IPS DF 4.7 (cell line): ENCODE measurements around the gene DTX2.
"Not testable (repeated sequence)": the region's sequence is repeated elsewhere in the genome, so short reads cannot be mapped to it uniquely, and the experiment has no call there.

Source experiments
- DNase-seq: peaks from one replicate; pipeline ENCODE4 v3.0.0-alpha.2; 2013; ENCODE audit warnings: low spot score; ENCODE audit errors: extremely low read depth

DTX2 gene

GRCh38 chr7:76461464-76462101, at the start of gene DTX2:
TSS of gene DTX2 (plus strand) at chr7:76461709. CDS start at chr7:76480510, 18,801 bp downstream.
- DNase-seq = not testable (repeated sequence)

DNA sequence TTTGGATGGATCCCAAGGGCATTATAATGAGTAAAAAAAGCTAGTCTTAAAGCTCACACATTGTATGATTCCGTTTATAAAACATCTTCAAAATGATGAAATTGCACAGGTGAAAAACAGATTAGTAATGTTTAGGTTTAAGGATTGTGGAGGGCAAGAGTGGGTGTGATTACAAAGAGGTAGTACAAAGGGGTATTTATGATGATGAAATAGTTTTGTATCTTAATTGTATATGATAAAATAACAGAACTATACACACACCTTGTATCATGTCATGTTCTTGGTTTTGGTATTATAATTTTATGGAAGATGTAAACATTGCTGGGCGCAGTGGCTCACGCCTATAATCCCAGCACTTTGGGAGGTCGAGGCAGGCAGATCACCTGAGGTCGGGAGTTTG, 49.3 kb upstream of the DTX2 start:
- DNase-seq = no peak

- not testable (repeated sequence) for DNase-seq
Observed at GRCh38 chr7:76417654-76418310, 43.7 kb upstream of the DTX2 start.

DNA sequence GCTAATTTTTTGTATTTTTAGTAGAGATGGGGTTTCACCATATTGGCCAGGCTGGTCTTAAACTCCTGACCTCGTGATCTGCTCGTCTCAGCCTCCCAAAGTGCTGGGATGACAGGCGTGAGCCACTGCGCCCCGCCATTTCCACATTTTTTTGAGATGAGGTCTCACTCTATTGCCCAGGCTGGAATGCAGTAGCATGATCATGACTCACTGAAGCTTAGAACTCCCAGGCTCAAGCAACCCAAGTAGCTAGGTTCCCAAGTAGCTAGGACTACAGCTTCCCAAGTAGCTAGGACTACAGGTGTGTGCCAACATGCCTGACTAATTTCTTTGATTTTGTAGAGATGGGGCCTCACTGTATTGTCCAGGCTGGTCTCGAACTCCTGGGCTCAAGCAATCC, 40.4 kb upstream of the DTX2 start:
- not testable (repeated sequence) for DNase-seq

GRCh38 chr7:76423666-76424412, 37.7 kb upstream of the DTX2 start:
- DNase-seq = no peak

GRCh38 chr7:76424413-76425111, 36.9 kb upstream of the DTX2 start, which contains the start of gene ZP3:
TSS of gene ZP3 (plus strand) at chr7:76424950. CDS start at chr7:76424965, 15 bp downstream.
- DNase-seq = no peak

- DNase-seq = no peak
Observed at GRCh38 chr7:76425156-76425555, 36.4 kb upstream of the DTX2 start.

DNA sequence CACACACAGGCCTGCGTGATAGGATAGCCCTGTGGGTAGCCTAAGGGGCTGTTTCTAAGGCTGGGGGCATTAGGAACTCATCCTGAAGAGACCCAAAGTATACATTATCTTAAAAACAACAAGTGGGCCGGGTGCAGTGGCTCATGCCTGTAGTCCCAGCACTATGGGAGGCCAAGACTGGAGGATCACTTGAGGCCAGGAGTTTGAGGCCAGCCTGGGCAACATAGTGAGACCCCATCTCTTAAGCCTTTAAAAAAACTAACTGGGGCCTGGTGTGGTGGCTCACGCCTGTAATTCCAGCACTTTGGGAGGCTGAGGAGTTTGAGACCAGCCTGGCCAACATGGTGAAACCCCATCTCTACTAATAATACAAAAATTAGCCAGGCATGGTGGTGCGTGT, 36.0 kb upstream of the DTX2 start:
- not testable (repeated sequence) for DNase-seq

DNA sequence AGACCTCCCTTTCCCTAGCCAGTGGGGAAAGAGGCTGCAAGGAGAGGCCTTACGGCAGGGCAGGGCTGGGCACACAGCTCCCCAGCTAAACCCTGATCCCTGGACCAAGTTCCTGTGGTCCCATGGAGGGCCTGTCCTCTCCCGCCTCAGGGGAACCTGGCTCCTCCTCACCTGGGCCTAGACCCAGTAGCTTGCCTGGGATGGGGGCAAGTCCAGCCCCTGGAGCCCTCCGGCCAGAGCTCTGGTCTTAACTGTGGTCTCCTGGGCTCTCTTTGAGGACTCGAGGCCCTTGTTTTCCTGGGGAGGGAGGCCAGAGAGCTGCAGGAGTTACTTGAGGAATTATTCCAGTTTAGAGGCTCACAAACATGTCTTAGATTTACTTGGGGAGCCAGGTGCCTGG, 35.3 kb upstream of the DTX2 start:
- DNase-seq = no peak

DNA sequence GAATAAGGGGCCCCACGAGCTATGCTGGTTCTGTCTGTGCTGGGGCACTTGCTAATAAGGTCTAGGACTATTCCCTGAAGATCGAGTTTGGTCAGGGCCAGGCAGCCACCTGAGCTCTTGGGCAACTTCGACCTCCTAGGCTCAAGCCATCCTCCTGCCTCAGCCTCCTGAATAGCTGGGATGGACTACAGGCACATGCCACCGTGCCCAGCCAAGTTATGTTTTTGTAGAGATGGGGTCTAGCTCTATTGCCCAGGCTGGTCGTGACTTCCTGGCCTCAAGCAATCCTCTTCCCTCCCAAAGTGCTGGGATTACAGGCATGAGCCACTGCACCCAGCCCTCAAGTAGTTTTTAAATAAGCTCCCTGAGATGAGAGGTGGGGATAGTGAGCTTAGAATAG, 33.9 kb upstream of the DTX2 start:
- DNase-seq = no peak

DNA sequence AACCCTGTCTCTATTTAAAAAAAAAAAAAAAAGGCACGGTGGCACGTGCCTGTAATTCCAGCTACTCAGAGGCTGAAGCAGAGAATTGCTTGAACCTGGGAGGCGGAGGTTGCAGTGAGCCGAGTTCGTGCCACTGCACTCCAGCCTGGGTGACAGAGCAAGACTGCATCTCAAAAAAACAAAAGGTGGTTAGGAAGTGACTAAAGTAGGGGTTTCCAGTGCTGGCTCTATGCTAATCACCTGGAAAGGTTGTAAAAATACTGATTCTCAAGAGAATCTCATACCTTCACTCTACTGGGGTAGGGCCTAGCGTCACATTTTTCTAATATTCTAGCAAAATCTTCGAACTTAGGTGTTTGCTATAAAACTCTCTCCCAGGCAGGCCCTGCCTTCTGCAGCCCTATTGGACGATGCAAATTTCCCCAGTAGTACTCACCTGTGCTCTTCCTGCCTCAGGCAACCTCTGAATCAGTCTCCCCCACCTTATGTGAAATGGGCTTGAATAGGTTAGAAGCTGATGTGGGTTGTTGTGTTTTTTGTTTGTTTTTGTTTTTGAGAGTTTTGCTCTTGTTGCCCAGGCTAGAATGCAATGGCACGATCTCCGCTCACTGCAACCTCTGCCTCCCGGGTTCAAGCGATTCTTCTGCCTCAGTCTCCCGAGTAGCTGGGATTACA, 33.2 kb upstream of the DTX2 start:
- no peak for DNase-seq

GRCh38 chr7:76428868-76429805, 32.4 kb upstream of the DTX2 start:
- no peak for DNase-seq

DNA sequence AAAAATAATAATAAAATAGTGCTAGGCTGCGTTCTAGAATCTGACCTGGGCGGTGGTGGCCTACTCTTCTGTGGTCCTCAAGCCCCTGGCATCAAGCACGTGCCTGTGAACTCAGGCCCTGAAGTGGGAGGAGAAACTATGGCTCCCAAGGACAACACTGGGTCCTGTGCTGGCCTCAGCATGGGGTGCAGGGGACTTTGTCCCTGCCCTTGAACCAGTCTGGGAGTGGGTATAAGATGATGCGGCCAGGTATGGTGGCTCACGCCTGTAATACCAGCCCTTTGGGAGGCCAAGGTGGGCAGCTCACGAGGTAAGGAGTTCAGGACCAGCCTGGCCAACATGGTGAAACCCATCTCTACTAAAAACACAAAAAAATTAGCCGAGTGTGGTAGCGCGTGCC, 31.3 kb upstream of the DTX2 start:
- no peak for DNase-seq

GRCh38 chr7:76430836-76431235, 30.7 kb upstream of the DTX2 start:
- no peak for DNase-seq

DNA sequence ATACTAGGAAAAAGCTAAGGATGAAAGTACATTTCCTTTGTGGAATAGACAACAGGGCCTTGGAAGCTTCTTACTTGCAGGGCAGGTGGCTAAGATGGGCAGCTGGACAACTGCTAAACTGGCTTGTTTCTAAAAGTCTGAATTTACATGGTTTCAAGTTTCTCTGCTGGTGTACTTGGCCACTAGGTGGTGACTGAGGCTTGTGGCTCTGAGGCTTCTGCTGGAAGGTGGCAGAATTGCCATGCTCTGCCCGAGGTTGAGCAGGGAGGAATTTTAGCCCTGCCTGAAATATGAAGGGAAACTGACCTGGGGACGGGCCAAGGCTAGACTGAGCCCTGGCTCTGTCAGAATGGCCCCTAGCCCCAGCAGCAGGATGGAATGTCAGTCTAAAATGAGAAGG, 23.6 kb upstream of the DTX2 start:
- DNase-seq = not testable (repeated sequence)

GRCh38 chr7:76439120-76439888, 22.2 kb upstream of the DTX2 start:
- DNase-seq = not testable (repeated sequence)

DNA sequence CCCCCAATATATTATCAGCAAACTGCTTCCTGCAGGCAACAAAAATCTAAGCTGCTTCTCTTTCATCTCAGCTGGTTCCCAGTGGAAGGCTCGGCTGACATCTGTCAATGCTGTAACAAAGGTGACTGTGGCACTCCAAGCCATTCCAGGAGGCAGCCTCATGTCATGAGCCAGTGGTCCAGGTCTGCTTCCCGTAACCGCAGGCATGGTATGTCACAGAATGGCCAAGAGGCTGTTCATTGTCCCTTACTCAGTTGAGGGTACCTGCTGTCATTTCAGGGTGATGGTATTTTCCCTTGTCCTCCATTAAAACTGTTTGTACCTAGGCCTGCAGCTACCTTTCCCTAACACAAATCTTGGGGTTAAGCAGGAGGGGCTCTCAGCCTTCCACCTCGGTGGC, 21.1 kb upstream of the DTX2 start:
- DNase-seq = not testable (repeated sequence)

- not testable (repeated sequence) for DNase-seq
Observed at GRCh38 chr7:76441792-76442191, 19.7 kb upstream of the DTX2 start.
